Midbrain (tissue), 1 donor: ENCODE results near the gene XXYLT1.
"Not testable (repeated sequence)": the region's sequence is repeated elsewhere in the genome, so short reads cannot be mapped to it uniquely, and the experiment has no call there.

Experiments used
- DNase-seq: peaks from one replicate; lab custom pipeline; 2025; lab: John Stamatoyannopoulos, UW

The XXYLT1 gene

GRCh38 chr3:195270817-195271409, at the start of gene XXYLT1:
XXYLT1 (minus strand) TSS chr3:195271159; CDS start chr3:195271058, 101 bp downstream.
- DNase-seq, result peak; percentile 80

- DNase-seq, result no peak
These were observed 48.1 kb upstream of the XXYLT1 start for GRCh38 chr3:195319060-195319459.

GRCh38 chr3:195312714-195313113, 41.8 kb upstream of the XXYLT1 start:
- no peak for DNase-seq

- DNase-seq, result no peak
These were observed 36.8 kb upstream of the XXYLT1 start for GRCh38 chr3:195307711-195308110.

- no peak for DNase-seq
These were observed 35.4 kb upstream of the XXYLT1 start for GRCh38 chr3:195306369-195306768.

- no peak for DNase-seq
These were observed 31.5 kb upstream of the XXYLT1 start for GRCh38 chr3:195302431-195302830.

- no peak for DNase-seq
These were observed 26.5 kb upstream of the XXYLT1 start for GRCh38 chr3:195297446-195297845.

GRCh38 chr3:195296662-195297061, 25.7 kb upstream of the XXYLT1 start:
- no peak for DNase-seq

GRCh38 chr3:195291121-195291520, 20.2 kb upstream of the XXYLT1 start:
- DNase-seq, result no peak

- DNase-seq, result not testable (repeated sequence)
These were observed 19.7 kb upstream of the XXYLT1 start for GRCh38 chr3:195290643-195291042.

- DNase-seq, result no peak
These were observed 15.3 kb upstream of the XXYLT1 start for GRCh38 chr3:195286115-195286872.

GRCh38 chr3:195285372-195285771, 14.4 kb upstream of the XXYLT1 start:
- DNase-seq, result no peak

- DNase-seq, result no peak
These were observed 13.9 kb upstream of the XXYLT1 start for GRCh38 chr3:195284842-195285241.

GRCh38 chr3:195282961-195283360, 12.0 kb upstream of the XXYLT1 start:
- no peak for DNase-seq

- no peak for DNase-seq
These were observed 3.5 kb upstream of the XXYLT1 start for GRCh38 chr3:195274259-195274966.

- peak; percentile 94 for DNase-seq
These were observed 668 bp upstream of the XXYLT1 start for GRCh38 chr3:195271410-195272243.

GRCh38 chr3:195270079-195270816, 711 bp downstream of the XXYLT1 start:
- DNase-seq, result peak; percentile 24

- DNase-seq, result no peak
These were observed 1.4 kb downstream of the XXYLT1 start for GRCh38 chr3:195269375-195270078.

GRCh38 chr3:195268576-195269309, 2.2 kb downstream of the XXYLT1 start:
- DNase-seq, result no peak

GRCh38 chr3:195267096-195267495, 3.9 kb downstream of the XXYLT1 start:
- DNase-seq, result no peak
